H1 (cell line): ENCODE data around the gene MREG. TPM values are rescaled to one million over a fixed set of nuclear protein-coding genes. Genes with fewer than 3 reads are reported as not detected.

ENCODE experiments used
- CTCF ChIA-PET: fragments of 300-600 bp; sonication (Branson Sonifier 250); formaldehyde crosslinking; loops from one replicate; lab custom pipeline; 2021; ENCODE audit not compliant: partially characterized antibody; lab: Charles Lee
- POLR2A ChIA-PET: fragments of 300-600 bp; sonication (Branson Sonifier 250); formaldehyde crosslinking; loops from one replicate; lab custom pipeline; 2021; ENCODE audit warnings: inconsistent platforms; ENCODE audit not compliant: partially characterized antibody; lab: Charles Lee
- DNase-seq, 2 experiments: peaks; one replicate each; pipeline versions ENCODE4 v3.0.0 to v3.0.0-alpha.2; 2010 to 2022; ENCODE audit warnings: low spot score in 2 of 2, low read depth in 1 of 2, mixed read lengths in 1 of 2
- FAIRE-seq: peaks from 2 replicates; lab custom pipeline; 2011; peaks lifted over from hg19 to GRCh38; lab: Jason Lieb, UNC
- H2AFZ ChIP-seq: 2 replicates; pipeline ENCODE4 v1.8.1; 2012; ENCODE audit warnings: low read length, inconsistent platforms
- H2AK5ac ChIP-seq: 2 replicates; pipeline ENCODE4 v1.6.1; 2013; ENCODE audit warnings: low read depth, low read length
- H2BK120ac ChIP-seq: replicated peaks from 2 replicates; pipeline ENCODE3; 2013; ENCODE audit warnings: low read depth, low read length, inconsistent platforms
- H2BK12ac ChIP-seq: 2 replicates; pipeline ENCODE4 v1.6.1; 2013; ENCODE audit warnings: low read depth, low read length
- H2BK15ac ChIP-seq: 2 replicates; pipeline ENCODE4 v1.6.1; 2013; ENCODE audit warnings: low read length
- H2BK20ac ChIP-seq: 2 replicates; pipeline ENCODE4 v1.6.1; 2013; ENCODE audit warnings: low read length
- H2BK5ac ChIP-seq: 2 replicates; pipeline ENCODE4 v1.6.1; 2013; ENCODE audit warnings: low read depth, low read length
- H3K14ac ChIP-seq: 2 replicates; pipeline ENCODE4 v1.6.1; 2013; ENCODE audit warnings: inconsistent platforms; ENCODE audit not compliant: insufficient read length
- H3K18ac ChIP-seq: 2 replicates; pipeline ENCODE4 v1.6.1; 2013; ENCODE audit warnings: low read length; ENCODE audit errors: extremely low read depth
- H3K23ac ChIP-seq: 2 replicates; pipeline ENCODE4 v1.6.1; 2013; ENCODE audit warnings: inconsistent platforms; ENCODE audit not compliant: insufficient read length
- H3K23me2 ChIP-seq: 2 replicates; pipeline ENCODE4 v1.6.1; 2013; ENCODE audit warnings: low read depth, low read length
- H3K27ac ChIP-seq: 2 replicates; pipeline ENCODE4 v1.6.1; 2011; ENCODE audit warnings: low read depth, low read length, inconsistent platforms
- H3K27me3 ChIP-seq, 4 experiments: replicated peaks in 1 of 4; 1 replicate in 1 of 4; 2 replicates in 3 of 4; pipeline versions ENCODE4 v1.6.1 to v1.8.1; 2011 to 2013; ENCODE audit warnings: low read length in 3 of 4, mild to moderate bottlenecking in 3 of 4, inconsistent platforms in 2 of 4, mixed read lengths in 2 of 4, moderate library complexity in 1 of 4; ENCODE audit not compliant: control insufficient read depth in 3 of 4, insufficient read depth in 3 of 4; ENCODE audit errors: extremely low read depth in 1 of 4
- H3K36me3 ChIP-seq, 4 experiments: 2 replicates each; pipeline versions ENCODE4 v1.6.1 to v1.8.1; 2011 to 2013; ENCODE audit warnings: mild to moderate bottlenecking in 4 of 4, low read length in 3 of 4, moderate library complexity in 2 of 4, control low read depth in 1 of 4, inconsistent platforms in 1 of 4; ENCODE audit not compliant: insufficient read depth in 4 of 4, control insufficient read depth in 2 of 4
- H3K4ac ChIP-seq: replicated peaks from 2 replicates; pipeline ENCODE3; 2013; ENCODE audit warnings: low read length, low read depth, mixed read lengths, inconsistent platforms; ENCODE audit not compliant: insufficient read length
- H3K4me1 ChIP-seq, 4 experiments: replicated peaks in 1 of 4; 1 replicate in 1 of 4; 2 replicates in 3 of 4; pipeline versions ENCODE4 v1.6.1 to v1.8.1; 2011 to 2013; ENCODE audit warnings: low read length in 3 of 4, inconsistent platforms in 2 of 4, mixed read lengths in 1 of 4; ENCODE audit not compliant: insufficient read depth in 4 of 4, control insufficient read depth in 3 of 4
- H3K4me2 ChIP-seq, 2 experiments: 2 replicates each; pipeline versions ENCODE4 v1.6.1 to v1.8.1; 2011 to 2013; ENCODE audit warnings: low read depth in 2 of 2, low read length in 2 of 2, control low read depth in 1 of 2, inconsistent platforms in 1 of 2, mild to moderate bottlenecking in 1 of 2; ENCODE audit not compliant: insufficient read depth in 1 of 2
- H3K4me3 ChIP-seq, 4 experiments: fragments of 200-600, 300-600 bp in 1 of 4; sonication (generic), shearing (Covaris generic), sonication (Bioruptor Twin) in 1 of 4; 2 replicates each; pipeline versions ENCODE4 v1.5.1 to v1.8.1; 2011 to 2016; ENCODE audit warnings: low read length in 4 of 4, low read depth in 3 of 4, control low read depth in 2 of 4, inconsistent platforms in 2 of 4, mild to moderate bottlenecking in 2 of 4, mixed read lengths in 1 of 4, moderate library complexity in 1 of 4; ENCODE audit not compliant: insufficient read depth in 2 of 4; ENCODE audit errors: extremely low read depth in 1 of 4
- H3K56ac ChIP-seq: replicated peaks from 2 replicates; pipeline ENCODE3; 2013; ENCODE audit warnings: low read depth, mild to moderate bottlenecking, mixed read lengths, low read length, inconsistent platforms; ENCODE audit not compliant: insufficient read length
- H3K79me1 ChIP-seq: 2 replicates; pipeline ENCODE4 v1.6.1; 2013; ENCODE audit warnings: low read depth, low read length, control low read depth
- H3K79me2 ChIP-seq, 2 experiments: 2 replicates each; pipeline versions ENCODE4 v1.6.1 to v1.8.1; 2012 to 2013; ENCODE audit warnings: low read length in 2 of 2, mild to moderate bottlenecking in 2 of 2, inconsistent platforms in 1 of 2; ENCODE audit not compliant: insufficient read depth in 2 of 2, control insufficient read depth in 1 of 2
- H3K9ac ChIP-seq, 4 experiments: replicated peaks in 1 of 4; 1 replicate in 1 of 4; 2 replicates in 3 of 4; pipeline versions ENCODE4 v1.6.1 to v1.8.1; 2011 to 2013; ENCODE audit warnings: low read depth in 3 of 4, low read length in 3 of 4, control low read depth in 2 of 4, mild to moderate bottlenecking in 2 of 4, moderate library complexity in 2 of 4, inconsistent platforms in 1 of 4; ENCODE audit errors: extremely low read depth in 1 of 4
- H3K9me3 ChIP-seq, 2 experiments: 2 replicates each; pipeline versions ENCODE4 v1.6.1 to v1.8.1; 2012 to 2013; ENCODE audit warnings: mild to moderate bottlenecking in 2 of 2, moderate library complexity in 2 of 2, control low read depth in 1 of 2, inconsistent platforms in 1 of 2, low read depth in 1 of 2, low read length in 1 of 2, mixed read lengths in 1 of 2; ENCODE audit not compliant: insufficient read depth in 2 of 2
- H4K20me1 ChIP-seq, 2 experiments: replicated peaks in 1 of 2; 2 replicates each; pipeline versions ENCODE3 to v1.8.1; 2011 to 2013; ENCODE audit warnings: inconsistent platforms in 2 of 2, low read length in 2 of 2, mild to moderate bottlenecking in 1 of 2; ENCODE audit not compliant: insufficient read depth in 2 of 2, control insufficient read depth in 1 of 2
- H4K5ac ChIP-seq: 2 replicates; pipeline ENCODE4 v1.6.1; 2013; ENCODE audit warnings: low read length, low read depth, mixed read lengths, inconsistent platforms; ENCODE audit not compliant: insufficient read length
- H4K8ac ChIP-seq: 2 replicates; pipeline ENCODE4 v1.8.0; 2013; ENCODE audit warnings: mild to moderate bottlenecking, moderate library complexity, low read length, inconsistent platforms; ENCODE audit not compliant: insufficient read depth; ENCODE audit errors: extremely low read depth
- H4K91ac ChIP-seq: replicated peaks from 2 replicates; pipeline ENCODE3; 2013; ENCODE audit warnings: low read length, mixed read lengths, inconsistent platforms; ENCODE audit not compliant: insufficient read length
- FOSL1 ChIP-seq: IDR thresholded peaks from 2 replicates; pipeline ENCODE4 v1.6.1; 2011; ENCODE audit warnings: mild to moderate bottlenecking, low read depth, low read length, moderate library complexity; ENCODE audit not compliant: insufficient read depth
- HDAC6 ChIP-seq: IDR thresholded peaks from one replicate; pipeline ENCODE4 v1.7.1; 2012; ENCODE audit warnings: low read depth, mild to moderate bottlenecking, inconsistent platforms, low read length, moderate library complexity
- KDM1A ChIP-seq: fragments of 200-600, 300-600 bp; sonication (generic); IDR thresholded peaks from 2 replicates; pipeline ENCODE4 v1.7.1; 2016; ENCODE audit warnings: mild to moderate bottlenecking, low read length, borderline replicate concordance
- MAFK ChIP-seq: IDR thresholded peaks from 2 replicates; pipeline ENCODE4 v1.6.1; 2012; ENCODE audit warnings: low read depth, mild to moderate bottlenecking, improper control_type of control experiment, low read length
- PHF8 ChIP-seq: fragments of 200-600 bp; sonication (generic); conservative IDR thresholded peaks from 2 replicates; pipeline ENCODE4 v1.7.1; 2012; ENCODE audit warnings: low read depth, mild to moderate bottlenecking, inconsistent platforms, low read length, moderate library complexity
- POLR2A ChIP-seq, 2 experiments: IDR thresholded peaks; 1 replicate in 1 of 2; 2 replicates in 1 of 2; pipeline ENCODE4 v1.6.1; 2011; ENCODE audit warnings: low read depth in 2 of 2, low read length in 2 of 2, mild to moderate bottlenecking in 2 of 2; ENCODE audit errors: control extremely low read depth in 1 of 2
- POU5F1 ChIP-seq: IDR thresholded peaks from 2 replicates; pipeline ENCODE4 v1.6.1; 2011; ENCODE audit warnings: low read depth, mild to moderate bottlenecking, low read length, moderate library complexity
- RAD21 ChIP-seq, 2 experiments: IDR thresholded peaks in 1 of 2; conservative IDR thresholded peaks in 1 of 2; 2 replicates each; pipeline ENCODE4 v1.6.1; 2011; ENCODE audit warnings: low read depth in 2 of 2, low read length in 2 of 2, improper control_type of control experiment in 1 of 2, inconsistent platforms in 1 of 2, mild to moderate bottlenecking in 1 of 2, moderate library complexity in 1 of 2
- RBBP5 ChIP-seq: IDR thresholded peaks from 2 replicates; pipeline ENCODE4 v1.7.1; 2012; ENCODE audit warnings: low read depth, mild to moderate bottlenecking, inconsistent platforms, low read length, moderate library complexity, borderline replicate concordance
- RNF2 ChIP-seq: fragments of 200-900, 300-1000 bp; sonication (generic); IDR thresholded peaks from 2 replicates; pipeline ENCODE4 v1.7.1; 2016; ENCODE audit warnings: borderline replicate concordance, low read depth, mild to moderate bottlenecking, antibody characterized with exemption, low read length; ENCODE audit not compliant: poor library complexity, severe bottlenecking; ENCODE audit errors: missing control alignments
- SAP30 ChIP-seq: fragments of 300-600 bp; sonication (generic); IDR thresholded peaks from 2 replicates; pipeline ENCODE4 v1.7.1; 2012; ENCODE audit warnings: low read length, moderate library complexity, mild to moderate bottlenecking, inconsistent platforms; ENCODE audit not compliant: insufficient read depth, insufficient replicate concordance
- SIRT6 ChIP-seq: IDR thresholded peaks from one replicate; pipeline ENCODE4 v1.7.1; 2012; ENCODE audit warnings: low read length, inconsistent platforms
- SP1 ChIP-seq: IDR thresholded peaks from 2 replicates; pipeline ENCODE4 v1.6.1; 2011; ENCODE audit warnings: low read depth, low read length
- SRF ChIP-seq: IDR thresholded peaks from 2 replicates; pipeline ENCODE4 v1.6.1; 2011; ENCODE audit warnings: mild to moderate bottlenecking, low read depth, low read length, moderate library complexity
- TCF12 ChIP-seq: IDR thresholded peaks from 2 replicates; pipeline ENCODE4 v1.6.1; 2011; ENCODE audit warnings: low read depth, mild to moderate bottlenecking, low read length
- WGBS, 2 experiments: shearing (Covaris generic) in 1 of 2; methylation state at CpG; one replicate each; pipeline versions ENCODE4 v1.1.6 to v1.1.7; 2013 to 2015; ENCODE audit warnings: low lambda C conversion rate in 2 of 2, mixed read lengths in 2 of 2, inconsistent platforms in 1 of 2, low coverage in 1 of 2, missing lambda C conversion rate in 1 of 2; ENCODE audit not compliant: insufficient replicate concordance in 2 of 2, insufficient coverage in 1 of 2, insufficient read length in 1 of 2; ENCODE audit errors: extremely low coverage in 1 of 2, missing lambda C conversion rate in 1 of 2; 5-methylcytosine and 5-hydroxymethylcytosine counted together
- polyA plus RNA-seq, 7 experiments: library from polyadenylated mRNA; depleted of rRNA in 3 of 7; stranded (reverse) in 5 of 7; unstranded in 2 of 7; fragments of >200 nt in 5 of 7; fragments of 200-250 nt in 2 of 7; gene quantifications; 1 replicate in 5 of 7; 2 replicates in 1 of 7; 4 replicates in 1 of 7; pipeline versions ENCODE4 v1.2.1 to v1.2.3, GENCODE V29; 2011 to 2013; ENCODE audit warnings: missing spikeins in 2 of 7, mixed read lengths in 2 of 7
- total RNA-seq: library from RNA; stranded (reverse); fragmentation: NEBNext Ultra II Directional; extraction: Animal tissue kit (Norgen Biotek cat#: 25700); gene quantifications from 2 replicates; pipeline ENCODE4 v1.2.1, GENCODE V29; 2021

Gene MREG
- total and polyA plus RNA-seq, 2 of the 8 experiments (the other 6 are each of a cell fraction or from before 2014, with no cell fraction given) = 7.5 to 31.9 TPM

- no peak overlapping the region for H3K9ac ChIP-seq
- H2AK5ac ChIP-seq = no peak overlapping the region
- DNase-seq (no peak), FAIRE-seq (no peak)
- H3K27ac ChIP-seq = no peak overlapping the region
- H3K23ac ChIP-seq = no peak overlapping the region
- no peak overlapping the region for H3K14ac ChIP-seq
- 0 out of 7 replicates have a peak, but pooled peaks cover 0 to 2% (median 0%) of the 10 kb centered on the region in 4 experiments for H3K27me3 ChIP-seq
- H2BK20ac ChIP-seq = no peak overlapping the region
- H2BK12ac ChIP-seq = no peak overlapping the region
- no peaks in the 10 kb centered on the region for H3K79me1 ChIP-seq
- no peak overlapping the region for H2BK120ac ChIP-seq
- H3K4me1 ChIP-seq = no peaks in the 10 kb centered on the region
- no peaks in the 10 kb centered on the region for H3K36me3 ChIP-seq
- H4K5ac ChIP-seq = no peak overlapping the region
- H3K9me3 ChIP-seq = no peaks in the 10 kb centered on the region
- no peak overlapping the region for H4K91ac ChIP-seq
- H3K18ac ChIP-seq = no peak overlapping the region
- H3K4me2 ChIP-seq = no peak overlapping the region
- no peaks in the 10 kb centered on the region for H3K79me2 ChIP-seq
- no peak overlapping the region for H2BK5ac ChIP-seq
- POLR2A ChIA-PET = no interaction called here
- H4K8ac ChIP-seq = no peak overlapping the region
- 84% methylated on average over 1 of the region's 1 CpG; no CpG with 5 or more reads in 1 of the 2 experiments for WGBS, 2 experiments
- no peaks in the 10 kb centered on the region for H3K23me2 ChIP-seq
- H4K20me1 ChIP-seq = no peaks in the 10 kb centered on the region
- H3K56ac ChIP-seq = no peak overlapping the region
- H2AFZ ChIP-seq = no peak overlapping the region
- H2BK15ac ChIP-seq = no peak overlapping the region
- no peak overlapping the region for H3K4ac ChIP-seq
- H3K4me3 ChIP-seq = no peak overlapping the region
- CTCF ChIA-PET = interaction anchor here (1.2 to 3.2 kb wide), 4 partner anchors 9 to 17 kb away, joined by 4 to 14 read pairs (median 8); no protein-coding TSS in a partner anchor
- TF ChIP-seq RNF2 (no peak), KDM1A (no peak), HDAC6 (no peak), RBBP5 (no peak), SP1 (no peak), PHF8 (no peak), SAP30 (no peak), POU5F1 (no peak), MAFK (no peak), FOSL1 (no peak), RAD21 (IDR thresholded peaks at IDR 0.05 in 1 of 2, conservative IDR thresholded peaks at IDR 0.05 in 1 of 2; ENCODE audit: low read depth in 2 of 2, low read length in 2 of 2) (no peak), TCF12 (no peak), POLR2A (IDR thresholded peaks at IDR 0.05; ENCODE audit: control extremely low read depth in 1 of 2, low read depth in 2 of 2, low read length in 2 of 2) (no peak), SIRT6 (no peak), SRF (no peak)
These were observed 110.1 kb downstream of the MREG start for GRCh38 chr2:215903203-215903602.
